ENCODE data around the gene POLR1G. TPM values are rescaled to one million over a fixed set of nuclear protein-coding genes. Genes with fewer than 3 reads are reported as not detected.
A peak's percentile ranks its signal among the peaks of the same experiment; 100 is the strongest.

The POLR1G gene
- total and polyA plus RNA-seq, 9 of the 15 experiments (the other 6 are each of a cell fraction or from before 2014, with no cell fraction given) = 3.0 to 50.1 (median 27.4) TPM

DNA sequence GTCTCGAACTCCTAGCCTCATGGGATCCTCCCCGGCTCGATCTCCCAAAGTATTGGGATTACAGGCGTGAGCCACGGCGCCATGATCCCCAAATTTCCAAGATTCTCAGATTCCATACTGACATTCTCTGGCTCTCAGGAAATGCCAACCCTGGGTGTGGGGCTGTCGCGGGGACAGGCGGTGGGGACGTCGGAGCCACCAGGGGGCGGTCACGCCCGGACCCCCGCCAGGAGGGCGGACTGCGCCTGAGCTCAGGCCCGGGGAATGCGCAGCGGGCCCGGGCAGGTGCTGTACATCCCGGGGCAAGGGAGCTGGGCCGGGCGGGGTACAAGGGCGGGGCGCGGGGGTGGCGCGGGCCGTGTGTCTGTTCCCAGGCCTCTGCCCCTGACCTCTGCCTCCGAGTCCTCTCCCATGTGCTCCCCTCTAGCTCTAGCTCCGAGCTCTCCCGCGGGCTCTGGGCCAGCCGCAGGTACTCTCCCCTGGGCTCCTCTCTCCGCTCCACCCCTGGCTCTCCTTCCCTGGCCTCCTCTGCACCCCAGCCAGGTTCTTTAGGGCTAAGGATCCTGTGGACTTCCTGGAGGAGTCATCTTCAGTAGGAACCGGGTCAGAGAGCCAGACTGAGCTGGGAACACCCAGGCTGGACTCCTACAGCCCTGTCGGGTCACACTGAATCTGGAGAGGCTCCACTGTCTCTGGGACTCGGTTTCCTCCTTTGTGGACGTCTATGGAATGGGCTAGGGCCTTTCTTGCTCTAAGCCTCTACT is 4.0 kb upstream of the POLR1G start (continued):
- no peak for TF ChIP-seq CREB1 (IDR thresholded peaks at IDR 0.05)
- peak; percentile 40; the same call in 1 of the 2 replicates for TF ChIP-seq CREB1 (CRISPR knock-in tag; IDR thresholded peaks at IDR 0.05)
- TF ChIP-seq CREM (IDR thresholded peaks at IDR 0.05; ENCODE audit: low read depth) = peak; percentile 55
- TF ChIP-seq, protein P1, sequence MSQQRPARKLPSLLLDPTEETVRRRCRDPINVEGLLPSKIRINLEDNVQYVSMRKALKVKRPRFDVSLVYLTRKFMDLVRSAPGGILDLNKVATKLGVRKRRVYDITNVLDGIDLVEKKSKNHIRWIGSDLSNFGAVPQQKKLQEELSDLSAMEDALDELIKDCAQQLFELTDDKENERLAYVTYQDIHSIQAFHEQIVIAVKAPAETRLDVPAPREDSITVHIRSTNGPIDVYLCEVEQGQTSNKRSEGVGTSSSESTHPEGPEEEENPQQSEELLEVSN (IDR thresholded peaks at IDR 0.05; ENCODE audit: borderline replicate concordance in 1 of 2, extremely low read depth in 1 of 2, insufficient read depth in 1 of 2, insufficient read length in 1 of 2, low read depth in 1 of 2, low read length in 1 of 2, poor library complexity in 1 of 2, severe bottlenecking in 1 of 2) = peak in 1 of 2 experiments; percentile 68
- peak; percentile 30; the same call in 1 of the 2 replicates for TF ChIP-seq RBFOX2 (IDR thresholded peaks at IDR 0.05; ENCODE audit: low read depth, low read length)
- peak; percentile 61 for TF ChIP-seq VEZF1 (CRISPR knock-in tag; IDR thresholded peaks at IDR 0.05)
- peak; percentile 54 for TF ChIP-seq CCNT2 (IDR thresholded peaks at IDR 0.05; ENCODE audit: borderline replicate concordance, extremely low read depth, insufficient read length, low read depth, low read length)
- peak; percentile 88; the same call in 1 of the 2 replicates for TF ChIP-seq ZBTB7A (IDR thresholded peaks at IDR 0.05; ENCODE audit: borderline replicate concordance, control insufficient read depth, low read depth, low read length)
- TF ChIP-seq ATF7 (IDR thresholded peaks at IDR 0.05) = peak; percentile 15; the same call in 1 of the 2 replicates
- TF ChIP-seq CTBP1 (IDR thresholded peaks at IDR 0.05; ENCODE audit: borderline replicate concordance) = peak; percentile 28; the same call in 1 of the 2 replicates
- TF ChIP-seq POLR2G (IDR thresholded peaks at IDR 0.05; ENCODE audit: low read depth, low read length) = peak; percentile 48
- no peak for TF ChIP-seq ZNF695 (CRISPR knock-in tag; IDR thresholded peaks at IDR 0.05)
- TF ChIP-seq TEAD1 (CRISPR knock-in tag; IDR thresholded peaks at IDR 0.05) = peak; percentile 27 to 30; a peak in 1 of 4 replicates
- TF ChIP-seq NRF1 (conservative IDR thresholded peaks at IDR 0.05 in 1 of 2, IDR thresholded peaks at IDR 0.05 in 1 of 2) = peak; percentile 79 to 83
- no peak for TF ChIP-seq ZNF561 (CRISPR knock-in tag; conservative IDR thresholded peaks at IDR 0.05)
- TF ChIP-seq, protein P2, sequence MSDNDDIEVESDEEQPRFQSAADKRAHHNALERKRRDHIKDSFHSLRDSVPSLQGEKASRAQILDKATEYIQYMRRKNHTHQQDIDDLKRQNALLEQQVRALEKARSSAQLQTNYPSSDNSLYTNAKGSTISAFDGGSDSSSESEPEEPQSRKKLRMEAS (CRISPR knock-in tag; IDR thresholded peaks at IDR 0.05) = peak; percentile 59
- TF ChIP-seq, protein P3, sequence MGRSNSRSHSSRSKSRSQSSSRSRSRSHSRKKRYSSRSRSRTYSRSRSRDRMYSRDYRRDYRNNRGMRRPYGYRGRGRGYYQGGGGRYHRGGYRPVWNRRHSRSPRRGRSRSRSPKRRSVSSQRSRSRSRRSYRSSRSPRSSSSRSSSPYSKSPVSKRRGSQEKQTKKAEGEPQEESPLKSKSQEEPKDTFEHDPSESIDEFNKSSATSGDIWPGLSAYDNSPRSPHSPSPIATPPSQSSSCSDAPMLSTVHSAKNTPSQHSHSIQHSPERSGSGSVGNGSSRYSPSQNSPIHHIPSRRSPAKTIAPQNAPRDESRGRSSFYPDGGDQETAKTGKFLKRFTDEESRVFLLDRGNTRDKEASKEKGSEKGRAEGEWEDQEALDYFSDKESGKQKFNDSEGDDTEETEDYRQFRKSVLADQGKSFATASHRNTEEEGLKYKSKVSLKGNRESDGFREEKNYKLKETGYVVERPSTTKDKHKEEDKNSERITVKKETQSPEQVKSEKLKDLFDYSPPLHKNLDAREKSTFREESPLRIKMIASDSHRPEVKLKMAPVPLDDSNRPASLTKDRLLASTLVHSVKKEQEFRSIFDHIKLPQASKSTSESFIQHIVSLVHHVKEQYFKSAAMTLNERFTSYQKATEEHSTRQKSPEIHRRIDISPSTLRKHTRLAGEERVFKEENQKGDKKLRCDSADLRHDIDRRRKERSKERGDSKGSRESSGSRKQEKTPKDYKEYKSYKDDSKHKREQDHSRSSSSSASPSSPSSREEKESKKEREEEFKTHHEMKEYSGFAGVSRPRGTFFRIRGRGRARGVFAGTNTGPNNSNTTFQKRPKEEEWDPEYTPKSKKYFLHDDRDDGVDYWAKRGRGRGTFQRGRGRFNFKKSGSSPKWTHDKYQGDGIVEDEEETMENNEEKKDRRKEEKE (IDR thresholded peaks at IDR 0.05; ENCODE audit: borderline replicate concordance in 1 of 2, control insufficient read depth in 1 of 2, low read depth in 2 of 2, low read length in 1 of 2) = 0 out of 4 replicates have a peak, but pooled peaks of 1 of the 2 experiments have one; percentile 25
- peak in 1 of 2 experiments; percentile 35; a peak in 1 of 4 replicates for TF ChIP-seq RCOR1 (IDR thresholded peaks at IDR 0.05; ENCODE audit: borderline replicate concordance in 1 of 2, low read depth in 2 of 2, low read length in 2 of 2)
- no peak for TF ChIP-seq SIRT6 (IDR thresholded peaks at IDR 0.05; ENCODE audit: low read depth, low read length)
- no peak for TF ChIP-seq ESRRA (IDR thresholded peaks at IDR 0.05; ENCODE audit: borderline replicate concordance, low read depth)

Data from K562 (cell line).